CD4-positive, alpha-beta T cell treated with Interleukin-17A for 4 hours (primary cell): ENCODE measurements around the gene CARD14.
"Not testable (repeated sequence)": the region's sequence is repeated elsewhere in the genome, so short reads cannot be mapped to it uniquely, and the experiment has no call there.

ENCODE experiments used
- DNase-seq: peaks from one replicate; pipeline ENCODE4 v3.0.0-alpha.2; 2020; ENCODE audit warnings: mixed read lengths

The CARD14 gene

DNA sequence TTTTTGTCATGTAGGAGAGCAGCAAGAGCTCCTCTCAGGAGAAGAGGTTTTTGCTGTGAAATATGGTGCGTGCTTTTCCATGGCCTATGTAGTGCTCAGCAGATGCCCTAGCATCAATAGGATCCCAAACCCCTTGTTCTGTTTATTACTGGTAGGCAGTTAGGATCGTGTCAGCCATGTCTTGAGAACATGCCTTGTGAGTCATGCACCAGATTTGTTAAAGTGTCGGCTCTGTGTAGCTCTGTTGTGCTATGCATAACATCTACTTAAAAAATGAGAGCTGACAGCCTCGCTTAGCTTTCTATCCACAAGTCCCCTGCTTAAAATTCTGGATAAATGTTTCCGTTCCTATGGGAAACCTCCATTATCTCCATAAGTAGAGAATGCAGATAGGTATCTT, 18.5 kb upstream of the CARD14 start:
- DNase-seq = no peak

DNA sequence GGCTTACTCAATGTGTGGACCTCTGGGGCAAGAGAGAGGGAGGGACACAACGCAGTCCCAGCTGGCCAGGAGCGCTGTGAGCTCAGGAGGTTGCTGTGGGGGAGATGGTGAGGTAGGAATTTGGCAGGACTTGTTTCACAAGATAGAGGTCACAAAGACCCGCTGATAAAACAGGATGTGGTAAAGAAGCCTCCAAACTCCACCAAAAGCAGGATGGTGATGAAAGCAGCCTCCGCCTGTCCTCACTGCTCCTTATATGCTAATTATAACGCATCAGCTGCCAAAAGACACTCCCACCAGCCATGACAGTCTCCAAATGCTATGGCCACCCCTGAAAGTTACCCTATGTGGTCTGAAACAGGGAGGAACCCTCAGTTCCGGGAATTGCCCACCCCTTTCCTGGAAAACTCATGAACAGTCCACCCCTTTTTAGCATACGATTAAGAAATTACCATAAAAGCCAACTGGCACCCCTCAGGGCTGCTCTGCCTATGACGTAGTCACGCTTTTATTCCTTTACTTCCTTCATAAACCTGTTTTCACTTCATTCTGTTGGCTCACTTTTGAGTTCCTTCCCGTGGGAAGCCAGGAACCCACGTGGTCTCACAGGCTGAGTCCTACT, 17.6 kb upstream of the CARD14 start:
- DNase-seq = no peak

DNA sequence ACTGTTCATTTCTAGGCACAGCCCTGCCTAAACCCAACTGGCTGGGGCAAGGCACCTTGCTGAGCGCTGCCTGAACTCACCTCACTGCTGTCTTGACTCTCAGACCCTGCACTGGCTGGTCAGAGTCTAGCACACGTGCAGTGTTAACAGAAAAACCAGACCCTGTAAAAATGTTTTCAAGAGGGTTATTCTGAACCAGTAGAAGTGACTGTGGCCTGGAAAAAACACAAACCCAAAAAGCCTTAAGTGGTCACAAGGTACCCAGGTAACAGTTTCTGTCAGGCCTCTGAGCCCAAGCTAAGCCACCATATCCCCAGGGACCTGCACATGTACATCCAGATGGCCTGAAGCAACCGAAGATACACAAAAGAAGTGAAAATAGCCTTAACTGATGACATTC, 16.8 kb upstream of the CARD14 start:
- DNase-seq = no peak

DNA sequence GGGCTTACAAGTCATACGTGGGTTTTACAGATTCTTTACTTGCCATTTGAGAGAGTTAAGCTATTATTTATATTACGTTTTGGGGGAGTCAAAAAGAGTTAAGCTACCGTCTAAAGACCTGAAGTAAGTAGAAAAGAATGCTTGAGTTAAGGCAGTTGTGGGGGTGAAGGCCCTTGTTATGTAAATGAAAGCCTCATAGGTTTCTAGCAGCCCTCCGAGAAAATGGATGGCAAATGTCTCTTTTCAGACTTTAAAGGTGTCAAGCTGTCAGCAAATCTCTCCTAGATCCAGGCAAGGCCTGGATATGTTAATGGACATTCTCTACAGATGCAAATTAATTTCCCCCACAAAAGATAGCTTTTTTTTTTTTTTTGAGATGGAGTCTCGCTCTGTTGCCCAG, 15.7 kb upstream of the CARD14 start:
- DNase-seq = no peak

DNA sequence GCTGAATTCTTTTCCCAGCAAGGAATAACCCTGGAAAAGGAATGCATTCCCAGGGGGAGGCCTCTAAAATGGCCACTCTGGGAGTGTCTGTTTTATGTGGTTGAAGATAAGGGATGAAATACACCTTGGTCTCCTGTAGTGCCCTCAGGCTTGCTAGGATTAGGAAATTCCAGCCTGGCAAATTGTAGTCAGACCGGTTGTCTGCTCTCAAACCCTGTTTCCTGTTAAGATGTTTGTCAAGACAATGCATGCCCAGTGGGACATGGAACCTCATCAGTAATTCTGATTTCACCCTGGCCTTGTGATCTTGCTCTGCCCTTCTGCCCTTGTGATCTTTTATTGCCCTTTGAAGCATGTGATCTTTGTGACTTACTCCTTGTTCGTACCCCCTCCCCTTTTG, 14.2 kb upstream of the CARD14 start:
- not testable (repeated sequence) for DNase-seq

DNA sequence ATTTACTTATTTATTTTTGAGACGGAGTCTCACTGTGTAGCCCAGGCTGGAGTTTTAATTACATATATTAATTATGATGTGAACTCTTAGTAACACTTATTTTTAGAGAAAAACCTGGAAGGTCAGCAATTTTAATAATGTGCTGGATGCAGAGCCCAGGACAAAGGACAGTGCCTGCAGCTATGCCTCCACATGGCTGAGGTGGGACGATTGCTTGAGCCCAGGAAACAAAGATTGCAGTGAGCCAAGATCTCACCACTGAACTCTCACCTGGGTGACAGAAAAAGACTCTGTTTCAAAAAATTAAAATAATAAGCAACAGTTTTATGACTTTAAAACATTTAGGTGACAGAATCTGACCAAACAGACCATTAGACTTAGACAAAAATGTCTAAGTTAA, 11.0 kb upstream of the CARD14 start:
- DNase-seq = no peak

DNA sequence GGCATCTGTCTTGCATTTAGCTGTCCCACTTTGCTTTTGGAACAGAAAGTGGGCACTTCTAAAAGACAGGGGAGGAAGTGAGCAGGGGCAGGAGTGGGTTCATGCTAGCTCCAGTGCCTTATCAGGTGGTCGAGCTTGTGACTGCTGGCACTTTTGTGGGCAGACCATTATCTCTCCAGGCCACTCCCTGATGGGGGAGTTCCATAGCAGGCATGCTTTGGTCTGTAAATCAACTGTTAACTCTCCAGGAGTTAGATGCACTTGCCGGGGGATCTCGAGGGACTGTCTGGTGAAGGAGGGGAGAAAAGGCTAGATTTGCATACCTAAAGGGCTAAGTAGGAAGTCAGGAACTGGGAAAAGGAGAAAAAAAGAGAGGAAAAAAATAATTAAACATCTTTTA, 9.3 kb upstream of the CARD14 start:
- no peak for DNase-seq

DNA sequence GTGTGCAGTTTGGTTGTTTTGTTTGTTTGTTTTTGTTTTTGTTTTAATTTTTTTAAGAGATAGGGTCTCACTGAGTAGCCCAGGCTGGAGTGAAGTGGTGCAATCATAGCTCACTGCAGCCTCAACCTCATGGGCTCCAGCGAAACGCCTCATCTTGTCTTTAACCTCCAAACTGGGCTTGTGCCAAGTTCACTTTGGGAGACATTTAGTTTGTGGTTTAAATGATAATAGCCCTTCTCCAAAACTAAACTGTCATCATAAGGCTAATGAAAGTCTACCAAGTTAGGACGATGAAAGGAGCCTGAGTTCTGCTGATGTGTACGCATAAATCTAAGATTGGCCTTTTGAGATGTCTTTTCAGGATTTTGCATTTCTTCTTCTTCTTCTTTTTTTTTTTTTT, 6.5 kb upstream of the CARD14 start:
- no peak for DNase-seq

DNA sequence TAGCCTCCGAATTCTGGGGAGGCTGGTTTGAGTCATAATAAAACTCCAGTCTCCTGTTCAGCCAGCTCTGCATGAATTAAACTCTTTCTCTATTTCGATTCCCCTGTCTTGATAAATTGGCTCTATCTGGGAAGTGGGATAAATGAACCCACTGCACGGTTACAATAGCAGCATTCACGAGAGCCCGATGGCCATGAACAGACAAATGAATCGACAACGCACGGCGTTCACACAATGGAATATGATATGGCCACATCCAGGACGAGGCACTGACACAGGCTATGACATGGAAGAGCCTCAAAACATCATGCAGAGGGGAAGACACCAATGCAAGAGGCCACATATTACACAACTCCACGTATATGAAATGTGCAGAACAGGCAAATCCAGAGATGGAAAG, 5.6 kb upstream of the CARD14 start:
- DNase-seq = no peak

DNA sequence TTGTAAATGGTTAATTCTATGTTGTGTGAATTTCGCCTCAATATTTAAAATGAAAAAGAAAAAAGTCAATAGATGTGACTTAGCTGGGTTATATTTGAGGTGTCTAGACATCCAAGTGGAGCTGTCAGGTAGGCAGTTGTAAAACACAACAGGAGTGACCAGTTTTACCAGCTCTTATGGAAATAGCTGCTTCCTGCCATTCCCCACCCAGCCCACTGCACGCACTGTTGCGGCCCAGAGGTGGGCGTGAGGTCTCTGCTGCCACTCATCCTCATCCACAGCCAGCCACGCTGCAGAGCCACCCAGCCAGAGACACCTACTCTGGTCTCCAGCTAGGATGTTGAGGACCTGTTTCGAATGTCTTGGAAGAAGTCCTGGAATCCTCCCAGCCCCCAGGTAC, 3.4 kb upstream of the CARD14 start:
- DNase-seq = no peak

DNA sequence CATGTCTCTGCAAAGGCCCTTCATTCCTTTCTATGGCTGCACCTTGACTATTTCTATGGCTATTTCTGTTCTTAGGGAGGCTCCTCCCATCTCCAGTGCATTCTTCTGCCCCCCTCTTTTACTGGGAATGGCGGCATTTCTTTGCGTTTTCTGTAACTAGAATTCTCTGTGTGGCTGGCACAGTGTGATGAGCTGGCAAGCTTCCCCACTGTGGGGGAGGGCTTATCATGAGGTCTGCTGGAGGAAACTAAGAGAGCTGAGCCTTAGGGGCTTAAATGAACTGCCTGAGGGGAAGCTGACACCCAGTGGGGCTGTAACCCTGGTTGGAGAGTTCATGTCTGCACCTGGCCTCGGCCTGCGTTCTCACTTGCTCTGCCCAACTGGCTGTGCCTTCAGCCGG, 1.5 kb upstream of the CARD14 start:
- DNase-seq = no peak

DNA sequence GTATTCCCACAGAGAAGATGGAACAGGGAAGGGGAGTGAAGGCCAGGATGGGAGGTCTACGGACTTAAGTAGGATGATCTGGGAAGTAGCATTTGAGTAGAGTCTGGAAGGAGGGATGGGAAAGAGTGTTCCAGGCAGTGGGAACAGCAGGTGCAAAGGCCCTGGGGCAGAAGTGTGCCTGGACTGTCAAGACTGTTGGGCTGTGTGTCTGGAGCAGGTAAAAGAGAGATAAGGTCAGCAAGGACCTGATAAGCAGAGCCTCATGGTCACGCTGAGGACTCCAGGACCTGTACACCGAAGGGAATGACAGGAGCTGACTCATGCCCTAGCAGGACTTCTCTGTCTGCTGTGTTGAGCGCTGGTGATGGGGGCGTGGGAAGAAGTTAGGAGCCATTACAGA, 723 bp upstream of the CARD14 start:
- no peak for DNase-seq

DNA sequence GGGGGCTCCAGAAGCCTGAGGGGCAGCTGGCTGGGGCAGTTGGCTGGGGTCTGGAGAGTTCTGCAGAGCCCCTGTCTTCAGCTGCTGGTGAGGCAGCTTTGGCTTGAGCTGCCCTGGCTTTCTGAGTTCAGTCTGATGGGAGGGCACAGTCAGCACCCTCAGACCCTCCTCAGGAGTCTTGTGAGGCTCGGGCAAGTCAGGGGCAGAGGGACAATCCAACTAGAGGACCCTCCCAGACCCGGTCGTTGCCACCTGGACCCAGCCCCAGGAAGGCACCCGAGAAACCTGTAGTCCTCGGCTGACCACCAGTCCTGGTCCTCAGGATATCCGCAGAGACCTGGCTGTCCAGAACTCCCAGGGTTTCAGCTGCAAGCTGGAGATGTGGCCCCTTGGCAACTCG, 1.9 kb downstream of the CARD14 start:
- no peak for DNase-seq

DNA sequence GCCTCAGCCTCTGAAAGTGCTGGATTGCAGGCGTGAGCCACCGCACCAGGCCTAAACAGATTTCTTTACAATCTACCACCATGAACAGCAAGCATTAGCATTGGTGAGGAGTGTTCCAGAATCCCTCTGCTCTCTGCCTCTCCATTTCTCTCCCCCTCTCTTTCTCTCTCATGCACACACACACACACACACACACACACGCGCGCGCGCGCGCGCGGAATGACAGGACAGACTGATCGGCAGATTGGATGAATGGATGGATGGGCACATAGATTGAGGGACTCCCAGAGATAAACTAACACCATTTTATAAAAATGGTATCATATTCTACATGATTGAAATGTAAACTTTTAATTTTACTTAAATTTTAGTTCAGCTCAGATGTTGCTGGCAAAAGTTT, 3.3 kb downstream of the CARD14 start:
- no peak for DNase-seq

DNA sequence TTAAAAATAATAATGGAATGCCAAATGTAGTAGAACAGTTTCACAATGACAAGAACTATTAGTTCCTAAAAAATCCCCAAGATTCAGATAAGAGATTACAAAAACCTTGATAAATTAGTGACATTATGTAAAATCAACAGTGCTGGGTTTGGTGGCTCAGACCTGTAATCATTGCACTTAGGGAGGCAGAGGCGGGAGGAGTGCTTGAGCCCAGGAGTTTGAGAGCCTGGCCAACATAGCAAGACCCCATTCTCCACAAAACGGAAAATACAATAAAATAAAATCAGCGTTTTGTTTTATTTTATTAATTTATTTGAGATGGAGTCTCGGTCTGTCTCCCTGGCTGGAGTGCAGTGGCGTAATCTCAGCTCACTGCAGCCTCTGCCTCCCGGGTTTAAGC, 4.1 kb downstream of the CARD14 start:
- no peak for DNase-seq

DNA sequence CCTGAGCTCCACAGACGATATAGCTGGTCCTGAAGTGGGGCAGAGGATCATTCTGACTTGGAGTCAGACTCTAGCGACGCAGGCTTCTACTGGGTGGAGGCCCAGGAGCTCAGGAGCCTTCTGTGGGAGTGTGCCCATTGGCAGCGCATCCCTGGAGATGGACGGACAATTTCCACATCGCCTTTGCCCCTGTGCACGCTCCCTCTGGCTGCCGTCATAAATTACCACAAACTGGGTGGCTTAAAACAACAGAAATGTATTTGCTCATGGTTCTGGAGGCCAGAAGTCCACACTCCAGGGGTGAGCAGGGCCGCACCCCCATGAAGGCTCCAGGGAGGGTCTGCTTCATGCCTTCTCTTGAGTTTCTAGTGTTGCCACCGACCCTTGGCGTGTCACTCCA, 6.9 kb downstream of the CARD14 start:
- DNase-seq = no peak

DNA sequence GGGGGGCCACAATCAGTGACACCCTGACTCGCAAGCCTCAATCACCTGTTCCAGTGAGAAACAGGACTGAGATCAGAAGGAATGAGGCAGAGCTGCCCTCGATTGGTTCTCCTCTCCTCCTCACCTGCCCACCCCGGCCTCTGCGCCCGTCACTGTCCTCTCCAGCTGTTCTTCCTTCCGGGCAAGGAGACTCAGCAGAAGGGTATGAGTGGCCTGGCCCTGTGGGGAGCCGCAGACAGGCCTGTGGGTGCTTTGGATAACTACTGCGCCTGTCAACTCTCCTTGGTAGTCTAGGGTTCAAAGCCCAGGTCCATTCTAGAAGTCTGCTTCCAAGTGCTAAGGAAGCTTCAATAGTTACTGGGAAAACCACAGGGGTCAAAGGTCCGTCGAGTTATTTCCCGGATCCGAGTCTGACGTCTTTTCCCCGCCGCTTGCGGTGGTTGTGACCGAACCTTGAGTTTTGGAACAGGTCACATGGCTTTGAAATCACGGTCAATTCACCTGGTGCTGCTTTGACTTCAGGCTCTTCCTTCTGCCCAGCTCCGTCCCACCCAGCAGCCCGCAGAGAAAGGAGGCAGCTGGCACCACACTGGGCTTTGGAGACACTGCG, 8.3 kb downstream of the CARD14 start:
- no peak for DNase-seq

DNA sequence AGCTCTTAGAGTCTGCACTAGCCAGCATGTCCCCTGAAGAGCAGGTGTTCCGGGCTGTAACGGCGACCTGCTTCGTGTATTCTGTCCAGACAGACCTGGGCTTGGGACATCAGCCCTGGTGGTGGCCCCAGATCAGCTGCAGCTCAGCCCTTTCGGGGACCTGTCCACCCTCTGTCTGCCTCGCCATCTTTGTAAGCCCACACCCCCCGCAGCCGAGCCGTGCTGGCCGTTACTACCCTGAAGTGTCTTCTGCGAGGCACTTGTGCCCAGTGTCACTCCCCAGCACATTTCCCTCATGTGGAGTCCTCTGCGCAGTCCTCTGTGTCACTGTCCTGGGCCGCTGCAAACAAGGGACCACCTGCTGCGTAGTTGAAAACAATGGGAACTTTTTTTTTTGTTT, 10.4 kb downstream of the CARD14 start:
- no peak for DNase-seq

DNA sequence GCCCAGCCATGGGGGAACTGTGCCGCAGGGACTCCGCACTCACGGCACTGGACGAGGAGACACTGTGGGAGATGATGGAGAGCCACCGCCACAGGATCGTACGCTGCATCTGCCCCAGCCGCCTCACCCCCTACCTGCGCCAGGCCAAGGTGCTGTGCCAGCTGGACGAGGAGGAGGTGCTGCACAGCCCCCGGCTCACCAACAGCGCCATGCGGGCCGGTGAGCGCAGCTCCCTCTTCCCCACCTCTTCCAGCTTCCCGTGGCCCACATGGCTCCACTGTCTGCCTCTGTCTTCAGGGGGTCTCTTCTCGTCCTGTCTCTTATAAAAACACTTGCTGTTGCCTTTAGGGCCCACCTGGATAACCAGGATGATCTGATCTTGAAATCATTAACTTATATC, 11.6 kb downstream of the CARD14 start:
- DNase-seq = no peak

DNA sequence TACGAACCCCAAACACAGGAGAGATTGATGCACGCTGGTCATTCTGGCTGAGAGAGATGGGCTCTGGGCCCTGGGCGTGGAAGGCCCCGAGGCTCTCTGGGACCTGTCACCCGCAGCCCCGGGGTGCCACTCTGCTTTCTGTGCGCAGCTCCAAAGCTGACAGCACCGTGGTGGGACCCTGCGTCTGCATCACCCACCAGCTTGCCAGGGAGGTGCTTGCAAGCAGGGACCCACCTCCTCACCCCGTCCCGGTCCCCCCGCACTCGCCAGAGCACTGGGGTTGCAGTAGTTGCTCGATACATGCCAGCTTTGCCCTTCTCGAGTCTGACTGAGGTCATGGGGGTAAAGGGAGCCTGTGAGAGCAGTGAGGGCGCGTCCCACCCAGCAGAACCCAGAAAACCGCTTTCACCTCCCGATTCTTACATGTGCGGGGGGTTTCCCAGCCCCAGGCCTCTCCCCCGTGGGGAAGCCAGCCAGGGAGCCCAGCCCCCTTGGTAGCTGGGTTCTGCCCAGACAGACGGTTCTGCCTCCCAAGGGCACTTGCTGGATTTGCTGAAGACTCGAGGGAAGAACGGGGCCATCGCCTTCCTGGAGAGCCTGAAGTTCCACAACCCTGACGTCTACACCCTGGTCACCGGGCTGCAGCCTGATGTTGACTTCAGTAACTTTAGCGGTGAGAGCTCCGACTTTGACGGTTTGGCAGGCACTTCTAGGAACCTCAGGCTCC, 12.5 kb downstream of the CARD14 start:
- no peak for DNase-seq

DNA sequence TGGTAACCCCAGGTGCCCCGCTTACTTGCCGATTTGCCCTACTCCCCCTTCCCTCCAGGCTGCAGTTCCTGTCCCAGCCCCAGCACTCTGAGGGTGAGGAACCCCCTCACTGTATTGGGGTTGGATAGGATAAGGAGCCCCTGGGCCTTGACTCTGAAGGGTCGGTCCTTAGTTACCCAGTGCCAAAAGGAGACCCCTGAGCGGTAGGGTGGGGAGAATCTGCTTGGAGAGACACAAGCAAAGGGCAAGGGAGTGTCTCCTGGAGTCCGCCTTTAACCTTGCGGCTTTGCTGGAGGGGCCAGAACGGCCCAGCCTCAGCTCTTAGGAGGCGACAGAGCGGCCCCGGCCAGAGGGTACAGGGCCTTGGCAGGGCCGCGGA, 13.0 kb downstream of the CARD14 start:
- no peak for DNase-seq

DNA sequence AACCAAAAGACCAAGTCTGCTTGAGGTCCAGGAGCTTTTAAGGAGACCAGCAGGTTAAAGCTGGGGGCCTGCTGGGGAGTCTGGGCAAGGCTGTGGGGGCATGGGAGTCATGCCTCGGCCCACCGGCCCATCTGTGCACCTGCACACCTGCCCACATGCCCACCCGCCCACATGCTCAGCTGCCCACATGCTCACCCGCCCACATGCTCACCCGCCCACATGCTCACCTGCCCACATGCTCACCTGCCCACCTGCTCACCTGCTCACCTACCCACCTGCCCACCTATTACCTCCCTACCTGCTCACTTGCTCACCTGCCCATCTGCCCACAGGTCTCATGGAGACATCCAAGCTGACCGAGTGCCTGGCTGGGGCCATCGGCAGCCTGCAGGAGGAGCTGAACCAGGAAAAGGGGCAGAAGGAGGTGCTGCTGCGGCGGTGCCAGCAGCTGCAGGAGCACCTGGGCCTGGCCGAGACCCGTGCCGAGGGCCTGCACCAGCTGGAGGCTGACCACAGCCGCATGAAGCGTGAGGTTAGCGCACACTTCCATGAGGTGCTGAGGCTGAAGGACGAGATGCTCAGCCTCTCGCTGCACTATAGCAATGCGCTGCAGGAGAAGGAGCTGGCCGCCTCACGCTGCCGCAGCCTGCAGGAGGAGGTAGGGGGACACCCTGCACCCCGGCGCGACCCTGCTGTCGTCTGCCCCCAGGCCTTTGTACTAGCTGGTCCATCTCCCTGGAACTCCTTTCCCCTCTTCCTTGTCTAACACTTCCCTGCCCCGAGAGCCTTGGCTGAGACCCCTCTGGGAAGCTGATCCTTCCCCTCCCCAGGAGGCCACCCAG, 14.0 kb downstream of the CARD14 start:
- DNase-seq = no peak

DNA sequence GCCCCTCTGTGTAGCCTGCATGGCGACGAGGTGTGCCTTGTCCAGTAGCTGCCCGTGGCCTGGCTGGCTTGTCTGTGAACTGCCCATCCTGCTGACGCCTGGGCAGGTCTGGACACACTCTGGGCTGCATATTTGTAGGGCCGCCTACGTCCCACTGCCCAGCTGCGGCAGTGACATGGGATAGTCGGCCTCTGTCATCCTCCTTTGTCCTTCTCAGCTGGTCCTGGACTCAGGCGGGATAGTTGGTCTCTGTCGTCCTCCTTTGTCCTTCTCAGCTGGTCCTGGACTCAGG, 14.5 kb downstream of the CARD14 start:
- no peak for DNase-seq

DNA sequence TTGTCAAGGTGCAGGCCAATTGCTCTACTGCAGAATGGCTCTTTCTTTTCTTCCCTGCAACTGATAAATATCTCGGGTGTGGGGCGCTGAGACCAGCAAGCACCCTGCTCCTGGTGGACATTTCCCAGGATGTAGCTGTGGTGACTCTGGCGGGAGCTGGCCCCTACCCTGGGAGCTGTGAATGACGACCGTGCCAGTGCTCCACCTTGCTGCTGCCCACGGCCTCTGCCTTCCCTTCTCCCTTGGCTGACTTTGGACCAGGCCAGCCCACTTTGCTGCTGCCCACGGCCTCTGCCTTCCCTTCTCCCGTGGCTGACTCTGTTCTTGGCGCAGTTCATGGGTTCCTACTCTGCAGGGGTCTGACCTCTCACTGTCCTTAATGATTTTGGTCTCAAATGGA, 16.1 kb downstream of the CARD14 start:
- no peak for DNase-seq
